Activated CD8-positive, alpha-beta T cell treated with anti-CD3 and anti-CD28 coated beads for 36 hours (primary cell): ENCODE measurements around the gene IGFBP3. TPM values are rescaled to one million over a fixed set of nuclear protein-coding genes. Genes with fewer than 3 reads are reported as not detected.
A peak's percentile ranks its signal among the peaks of the same experiment; 100 is the strongest.

ENCODE experiments used
- ATAC-seq: fragments of 200-7000 bp; cut with Tn5 transposase; one replicate; pipeline ENCODE4 v1.10.0; 2021; ENCODE audit warnings: mild to moderate bottlenecking, moderate library complexity
- CTCF ChIA-PET: fragments of 350-600 bp; sonication (Branson Sonifier 250); formaldehyde crosslinking; loops from one replicate; lab custom pipeline; 2021; ENCODE audit warnings: antibody characterized with exemption; lab: Charles Lee
- POLR2A ChIA-PET: fragments of 350-600 bp; sonication (Branson Sonifier 250); formaldehyde crosslinking; loops from one replicate; lab custom pipeline; 2021; ENCODE audit warnings: antibody characterized with exemption; lab: Charles Lee
- DNase-seq: peaks from one replicate; pipeline ENCODE4 v3.0.0-alpha.2; 2020
- H3K27ac Mint-ChIP-seq: one replicate; pipeline ENCODE4 v1.8.0; 2021; ENCODE audit warnings: mild to moderate bottlenecking, mixed read lengths
- H3K27me3 Mint-ChIP-seq: one replicate; pipeline ENCODE4 v1.8.0; 2021; ENCODE audit warnings: mixed read lengths
- H3K36me3 Mint-ChIP-seq: one replicate; pipeline ENCODE4 v1.8.0; 2021; ENCODE audit warnings: low read depth, mixed read lengths
- H3K4me1 Mint-ChIP-seq: one replicate; pipeline ENCODE4 v1.8.0; 2021; ENCODE audit warnings: low read depth, mixed read lengths
- H3K4me3 Mint-ChIP-seq: one replicate; pipeline ENCODE4 v1.8.0; 2021; ENCODE audit warnings: mild to moderate bottlenecking, moderate library complexity, mixed read lengths
- H3K9me3 Mint-ChIP-seq: one replicate; pipeline ENCODE4 v1.8.0; 2021; ENCODE audit warnings: mixed read lengths
- CTCF ChIP-seq: fragments of 200-600 bp; IDR thresholded peaks from one replicate; pipeline ENCODE4 v1.8.0; 2022; ENCODE audit warnings: antibody characterized with exemption, mild to moderate bottlenecking
- intact Hi-C: fragments of 100-400 bp; cut with micrococcal nuclease; formaldehyde crosslinking; loops from one replicate; pipeline ENCODE4 v1.10.0; 2022
- total RNA-seq, 2 experiments: library from RNA; stranded (reverse); gene quantifications; one replicate each; pipeline ENCODE4 v1.2.3, GENCODE V29; 2021

The IGFBP3 gene
- total RNA-seq, 2 experiments from 2014 or later: 0.25 TPM; not detected in 1

- ChIA-PET POLR2A (no interaction called here), CTCF (interaction anchor here (1.0 to 2.8 kb wide), 8 partner anchors 11 to 1166 kb away, joined by 3 to 21 read pairs (median 7); no protein-coding TSS in a partner anchor)
- H3K27me3 Mint-ChIP-seq: peaks cover 45% of the 10 kb centered on the region
Observed at GRCh38 chr7:45923818-45924217, 2.7 kb upstream of the IGFBP3 start.

GRCh38 chr7:45923290-45923689, 2.2 kb upstream of the IGFBP3 start:
- peaks cover 23% of the 10 kb centered on the region for H3K4me1 Mint-ChIP-seq
- H3K27ac Mint-ChIP-seq: no peak overlapping the region
- intact Hi-C loops: no loop called here
- H3K9me3 Mint-ChIP-seq: no peaks in the 10 kb centered on the region
- CTCF ChIA-PET: interaction anchor here (0.6 to 2.8 kb wide), 17 partner anchors 9 to 1166 kb away, joined by 3 to 21 read pairs (median 3); no protein-coding TSS in a partner anchor
- ATAC-seq (no peak), DNase-seq (peak; percentile 73)
- no peak overlapping the region for H3K4me3 Mint-ChIP-seq
- peak; percentile 81 for TF ChIP-seq CTCF
- POLR2A ChIA-PET: no interaction called here
- peaks cover 49% of the 10 kb centered on the region for H3K27me3 Mint-ChIP-seq
- H3K36me3 Mint-ChIP-seq: no peaks in the 10 kb centered on the region

More at GRCh38 chr7:45923818-45924217, 2.7 kb upstream of the IGFBP3 start:
- DNase-seq (no peak), ATAC-seq (no peak)
- no peaks in the 10 kb centered on the region for H3K36me3 Mint-ChIP-seq
- intact Hi-C loops: no loop called here
- H3K4me3 Mint-ChIP-seq: no peak overlapping the region
- no peak overlapping the region for H3K27ac Mint-ChIP-seq
- TF ChIP-seq CTCF: no peak
- no peaks in the 10 kb centered on the region for H3K9me3 Mint-ChIP-seq
- H3K4me1 Mint-ChIP-seq: peaks cover 23% of the 10 kb centered on the region

- Mint-ChIP-seq H3K27me3 (peaks cover 52% of the 10 kb centered on the region), H3K4me3 (peak overlapping the region; percentile 13), H3K36me3 (no peaks in the 10 kb centered on the region), H3K9me3 (no peaks in the 10 kb centered on the region), H3K4me1 (peaks cover 23% of the 10 kb centered on the region), H3K27ac (no peak overlapping the region)
- ChIA-PET CTCF (interaction anchor here (0.6 to 2.8 kb wide), 24 partner anchors 8 to 1170 kb away, joined by 3 to 21 read pairs (median 3); no protein-coding TSS in a partner anchor), POLR2A (interaction anchor here (0.5 kb wide), 1 partner anchor 994 kb away, joined by 4 read pairs; no protein-coding TSS in a partner anchor)
- DNase-seq: peak; percentile 25
- TF ChIP-seq CTCF: no peak
- peak; percentile 60 for ATAC-seq
- intact Hi-C loops: no loop called here
Observed at GRCh38 chr7:45922810-45923209, 1.7 kb upstream of the IGFBP3 start.

GRCh38 chr7:45921699-45922519, 837 bp upstream of the IGFBP3 start:
- peak; percentile 26 for TF ChIP-seq CTCF
- ChIA-PET CTCF (interaction anchor here (0.7 to 2.8 kb wide), 16 partner anchors 9 to 1171 kb away, joined by 3 to 21 read pairs (median 3); no protein-coding TSS in a partner anchor), POLR2A (no interaction called here)
- no peak overlapping the region for H3K27ac Mint-ChIP-seq
- DNase-seq: peak; percentile 43
- no peaks in the 10 kb centered on the region for H3K36me3 Mint-ChIP-seq
- peaks cover 60% of the 10 kb centered on the region for H3K27me3 Mint-ChIP-seq
- H3K4me3 Mint-ChIP-seq: no peak overlapping the region
- intact Hi-C loops: no loop called here
- H3K9me3 Mint-ChIP-seq: no peaks in the 10 kb centered on the region
- H3K4me1 Mint-ChIP-seq: peaks cover 23% of the 10 kb centered on the region
- ATAC-seq: no peak

GRCh38 chr7:45921381-45921698, 268 bp upstream of the IGFBP3 start:
- DNase-seq (no peak), ATAC-seq (no peak)
- H3K4me1 Mint-ChIP-seq: peaks cover 23% of the 10 kb centered on the region
- no peak overlapping the region for H3K4me3 Mint-ChIP-seq
- H3K36me3 Mint-ChIP-seq: no peaks in the 10 kb centered on the region
- no peak overlapping the region for H3K27ac Mint-ChIP-seq
- peaks cover 60% of the 10 kb centered on the region for H3K27me3 Mint-ChIP-seq
- ChIA-PET CTCF (interaction anchor here (1.5 to 2.8 kb wide), 2 partner anchors 14 to 177 kb away, joined by 4 to 21 read pairs; no protein-coding TSS in a partner anchor), POLR2A (no interaction called here)
- no peak for TF ChIP-seq CTCF
- H3K9me3 Mint-ChIP-seq: no peaks in the 10 kb centered on the region
- intact Hi-C loops: no loop called here
